ENCODE data around the gene PHF2.

Gene PHF2

DNA sequence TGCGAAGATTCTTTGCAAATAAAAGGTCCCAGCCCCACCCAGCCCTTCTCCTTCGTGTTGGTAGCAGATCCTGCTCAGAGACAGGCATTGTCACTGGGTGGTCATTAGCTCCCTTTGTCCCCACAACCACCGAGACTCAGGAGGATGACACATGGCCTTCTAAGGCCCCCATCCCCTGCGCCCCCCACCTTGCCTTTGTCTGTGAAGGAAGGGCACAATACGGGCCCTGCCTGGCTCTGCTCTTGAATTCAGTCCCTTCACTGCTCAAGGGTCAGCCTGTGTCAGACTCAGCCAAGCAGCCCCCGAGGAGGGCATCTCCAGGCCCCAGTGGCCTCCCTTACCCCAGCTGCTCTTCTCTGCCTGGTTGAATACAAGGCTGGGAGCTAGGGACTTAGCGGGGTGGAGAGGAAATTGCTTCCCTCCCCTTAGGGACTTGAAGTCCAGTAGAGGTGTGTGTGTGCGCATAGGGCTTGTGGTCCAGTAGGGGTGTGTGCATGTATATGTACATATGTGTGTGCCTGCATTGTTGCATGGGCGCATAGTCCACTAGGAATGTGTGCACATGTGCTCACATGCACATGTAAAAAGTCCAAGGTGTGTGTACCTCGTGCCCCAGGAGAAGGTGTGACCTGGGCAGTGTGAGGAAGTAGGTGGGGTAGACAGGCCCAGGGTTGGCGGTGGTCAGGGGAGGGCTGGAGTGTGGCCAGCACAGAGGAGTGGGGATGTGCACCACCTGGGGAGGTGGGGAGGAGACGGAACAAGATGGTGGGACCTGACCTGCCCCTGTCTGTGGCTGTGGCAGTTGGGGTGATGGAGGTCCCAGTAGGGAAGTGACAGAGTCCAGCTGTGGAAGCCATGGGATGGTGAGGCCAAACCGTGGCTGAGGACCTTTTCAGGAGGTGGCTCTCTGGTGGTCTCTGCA, 59.1 kb downstream of the PHF2 start:
- H3K4me3 Mint-ChIP-seq: no peak overlapping the region
- no peaks in the 10 kb centered on the region for H3K4me1 Mint-ChIP-seq (ENCODE audit: low read depth)
- no peaks in the 10 kb centered on the region for H3K27me3 Mint-ChIP-seq
- no peak overlapping the region for H3K27ac Mint-ChIP-seq
- peaks cover 32% of the 10 kb centered on the region for H3K36me3 Mint-ChIP-seq
- peaks cover 13% of the 10 kb centered on the region for H3K9me3 Mint-ChIP-seq (ENCODE audit: low read depth)

DNA sequence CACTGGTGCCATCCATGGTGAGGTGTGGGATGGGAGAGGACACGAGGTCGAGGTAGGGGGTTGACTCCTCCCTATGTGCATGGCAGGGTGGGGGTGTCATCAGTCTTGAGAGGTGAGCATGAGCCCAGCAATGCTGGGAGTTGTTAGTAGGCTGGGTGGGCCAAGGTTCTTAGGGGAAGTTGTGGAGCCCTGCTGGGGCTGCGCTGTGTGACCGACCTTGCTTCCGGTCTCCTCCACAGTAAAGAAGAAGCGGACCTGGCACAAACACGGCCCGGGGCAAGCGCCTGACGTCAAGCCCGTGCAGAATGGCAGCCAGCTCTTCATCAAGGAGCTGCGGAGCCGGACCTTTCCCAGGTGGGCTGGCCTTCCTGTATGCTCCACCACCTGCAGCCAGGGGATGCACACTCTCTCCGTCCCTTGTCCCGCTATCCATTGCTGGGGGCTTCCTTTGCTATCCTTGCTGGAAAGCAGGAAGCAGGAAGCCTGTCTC, 59.8 kb downstream of the PHF2 start:
- no peaks in the 10 kb centered on the region for H3K4me1 Mint-ChIP-seq (ENCODE audit: low read depth)
- peaks cover 13% of the 10 kb centered on the region for H3K9me3 Mint-ChIP-seq (ENCODE audit: low read depth)
- no peaks in the 10 kb centered on the region for H3K27me3 Mint-ChIP-seq
- H3K4me3 Mint-ChIP-seq: no peak overlapping the region
- peaks cover 32% of the 10 kb centered on the region for H3K36me3 Mint-ChIP-seq
- H3K27ac Mint-ChIP-seq: no peak overlapping the region

DNA sequence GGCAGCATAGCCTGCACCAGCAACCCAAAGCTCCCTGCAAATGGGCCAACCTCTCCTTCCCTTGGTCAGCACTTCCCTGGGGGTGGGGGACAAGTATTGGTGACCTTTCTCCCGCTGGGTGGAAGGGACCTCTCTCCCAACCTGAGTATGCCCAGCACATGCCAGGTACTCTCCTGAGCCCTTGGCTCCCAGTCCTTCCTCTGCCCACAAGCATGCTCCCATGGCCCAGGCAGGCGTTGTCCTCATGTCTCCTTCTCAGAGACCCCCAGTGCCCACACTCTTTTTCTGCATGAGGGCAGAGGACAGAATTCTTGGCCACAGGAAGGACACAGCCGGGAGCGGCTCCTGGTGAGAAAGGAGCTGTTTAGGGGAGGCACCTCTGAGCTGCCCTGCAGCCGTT, 60.3 kb downstream of the PHF2 start:
- Mint-ChIP-seq H3K9me3 (ENCODE audit: low read depth) (peaks cover 13% of the 10 kb centered on the region), H3K4me3 (no peak overlapping the region)

DNA sequence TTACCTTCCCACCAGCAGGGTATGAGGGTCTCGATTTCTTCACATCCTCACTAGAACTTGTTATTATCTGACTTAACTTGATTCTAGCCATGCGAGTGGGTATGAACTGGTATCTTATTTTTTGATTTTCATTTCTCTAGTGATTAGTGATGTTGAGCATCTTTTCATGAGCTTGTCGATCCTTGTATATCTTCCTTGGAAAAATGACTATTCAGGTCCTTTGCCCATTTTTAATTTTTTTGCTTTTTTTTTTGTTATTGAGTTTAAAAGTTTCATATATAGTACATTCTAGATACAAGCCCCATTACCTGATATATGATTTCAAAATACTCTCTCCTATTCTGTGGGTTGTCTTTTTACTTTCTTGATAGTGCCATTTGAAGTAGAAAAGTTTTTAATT, 61.5 kb downstream of the PHF2 start:
- Mint-ChIP-seq H3K4me3 (no peak overlapping the region), H3K27me3 (no peaks in the 10 kb centered on the region), H3K4me1 (ENCODE audit: low read depth) (no peaks in the 10 kb centered on the region), H3K36me3 (peaks cover 39% of the 10 kb centered on the region), H3K27ac (no peak overlapping the region), H3K9me3 (ENCODE audit: low read depth) (peaks cover 13% of the 10 kb centered on the region)

More for the DNA sequence above, 60.3 kb downstream of the PHF2 start:
- Mint-ChIP-seq H3K36me3 (peaks cover 33% of the 10 kb centered on the region), H3K4me1 (ENCODE audit: low read depth) (no peaks in the 10 kb centered on the region), H3K27ac (no peak overlapping the region), H3K27me3 (no peaks in the 10 kb centered on the region)

DNA sequence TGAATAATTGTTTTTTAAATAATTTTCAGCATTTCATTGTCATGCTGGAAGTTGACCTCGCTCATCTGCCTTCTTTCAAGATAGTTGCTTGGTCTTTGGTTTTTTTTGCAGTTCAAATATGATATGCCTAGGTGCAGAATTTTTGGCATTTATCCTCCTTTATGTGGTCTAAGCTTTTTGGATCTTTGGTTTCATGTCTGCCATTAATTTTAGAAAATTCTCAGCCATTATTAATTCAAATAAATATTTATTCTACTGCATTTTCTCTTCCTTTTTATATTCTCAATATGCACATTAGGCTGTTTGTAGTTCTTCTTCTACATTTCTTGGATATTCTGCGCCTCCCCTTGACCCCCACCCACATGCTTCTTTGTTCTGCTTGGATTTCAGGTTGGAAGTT, 63.6 kb downstream of the PHF2 start:
- Mint-ChIP-seq H3K27me3 (no peaks in the 10 kb centered on the region), H3K27ac (no peak overlapping the region), H3K9me3 (ENCODE audit: low read depth) (peaks cover 13% of the 10 kb centered on the region), H3K4me1 (ENCODE audit: low read depth) (no peaks in the 10 kb centered on the region), H3K36me3 (peaks cover 42% of the 10 kb centered on the region), H3K4me3 (no peak overlapping the region)

DNA sequence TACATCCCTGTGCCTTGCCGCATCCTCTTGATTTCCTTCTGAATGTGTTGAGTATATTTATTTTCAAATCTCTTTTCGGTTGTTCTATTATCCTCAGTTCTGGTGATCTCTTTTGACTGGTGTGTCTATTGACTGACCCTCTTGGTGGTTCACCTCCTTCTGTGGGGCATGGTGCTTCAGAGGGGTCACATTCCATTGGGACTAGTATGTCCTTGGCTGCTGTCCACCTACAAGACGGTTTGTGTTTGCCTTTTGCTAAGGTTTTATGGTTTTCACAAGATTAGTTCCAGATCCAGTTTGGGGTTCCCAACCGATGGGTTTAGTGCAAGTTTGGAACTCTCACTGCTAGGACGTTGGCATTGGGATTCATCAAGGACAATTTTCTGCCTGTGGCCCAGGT, 66.6 kb downstream of the PHF2 start:
- Mint-ChIP-seq H3K9me3 (ENCODE audit: low read depth) (peaks cover 5% of the 10 kb centered on the region), H3K27me3 (no peaks in the 10 kb centered on the region), H3K4me1 (ENCODE audit: low read depth) (no peaks in the 10 kb centered on the region), H3K36me3 (peaks cover 21% of the 10 kb centered on the region), H3K27ac (no peak overlapping the region), H3K4me3 (no peak overlapping the region)

DNA sequence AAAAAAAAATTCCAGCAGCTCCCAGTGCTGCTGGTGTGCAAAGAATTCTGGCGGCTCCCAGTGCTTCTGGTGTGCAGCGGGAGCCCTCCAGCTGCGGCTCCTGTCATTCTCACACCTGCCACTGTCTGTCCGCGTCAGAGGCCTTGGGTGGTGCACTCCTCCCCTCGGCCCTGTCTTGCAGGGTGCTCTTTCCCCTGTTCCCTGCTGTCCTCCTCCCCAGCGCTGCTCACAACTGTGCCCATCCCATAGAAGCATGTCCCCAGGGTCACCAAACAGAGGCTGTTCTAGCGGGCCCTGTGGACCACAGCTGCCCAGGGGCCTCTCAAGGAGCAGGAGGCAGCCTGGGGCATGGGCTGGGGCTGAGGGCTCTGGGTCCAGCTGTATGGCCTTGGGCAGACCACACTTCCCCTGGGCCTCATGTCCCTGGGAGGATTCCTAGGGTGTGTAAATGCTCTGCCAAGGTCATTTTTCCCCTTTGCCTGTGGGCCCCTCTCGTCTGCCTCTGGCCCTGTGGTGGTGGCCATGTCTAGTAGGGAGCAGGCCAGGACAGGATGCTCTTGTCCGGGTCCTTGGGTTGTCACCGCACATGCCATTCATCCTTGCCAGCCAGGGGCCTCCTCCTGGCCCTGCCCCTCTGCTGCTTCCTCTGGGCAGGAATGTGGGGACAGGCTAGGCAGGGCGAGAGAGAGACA, 68.2 kb downstream of the PHF2 start:
- Mint-ChIP-seq H3K27ac (no peak overlapping the region), H3K4me1 (ENCODE audit: low read depth) (no peaks in the 10 kb centered on the region), H3K4me3 (no peak overlapping the region), H3K36me3 (peaks cover 14% of the 10 kb centered on the region), H3K9me3 (ENCODE audit: low read depth) (no peaks in the 10 kb centered on the region), H3K27me3 (no peaks in the 10 kb centered on the region)

DNA sequence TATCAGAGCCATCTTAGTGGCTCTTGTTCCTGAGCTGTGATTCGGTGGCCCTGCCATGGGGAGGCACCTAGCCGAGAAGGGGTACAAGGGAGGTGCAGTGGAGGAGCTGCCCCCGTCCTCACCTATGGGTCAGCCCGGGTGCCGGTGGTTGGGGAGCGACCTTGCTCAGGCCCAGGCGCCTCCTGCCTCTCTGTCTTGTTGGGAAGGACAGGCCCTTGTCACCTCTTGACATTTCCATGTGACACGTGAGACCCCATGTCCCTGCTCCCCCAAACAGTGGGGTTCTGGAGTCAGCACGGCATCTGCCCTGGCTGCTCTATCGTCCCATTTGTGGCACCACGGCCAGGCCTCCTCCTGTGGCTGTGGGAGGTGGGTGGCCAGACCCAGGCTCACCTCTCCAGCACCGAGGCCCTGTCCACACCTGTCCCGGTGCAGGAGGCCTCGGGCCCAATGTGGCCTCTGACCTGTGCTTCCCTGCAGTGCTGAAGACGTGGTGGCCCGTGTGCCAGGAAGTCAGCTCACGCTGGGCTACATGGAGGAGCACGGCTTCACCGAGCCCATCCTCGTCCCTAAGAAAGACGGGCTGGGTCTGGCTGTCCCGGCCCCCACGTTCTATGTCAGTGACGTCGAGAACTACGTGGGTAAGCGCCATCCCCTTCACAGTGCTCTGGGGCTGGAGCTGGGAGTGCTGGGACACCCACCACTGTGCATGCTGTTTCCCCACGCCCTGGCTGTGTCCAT, 68.9 kb downstream of the PHF2 start:
- no peaks in the 10 kb centered on the region for H3K9me3 Mint-ChIP-seq (ENCODE audit: low read depth)

DNA sequence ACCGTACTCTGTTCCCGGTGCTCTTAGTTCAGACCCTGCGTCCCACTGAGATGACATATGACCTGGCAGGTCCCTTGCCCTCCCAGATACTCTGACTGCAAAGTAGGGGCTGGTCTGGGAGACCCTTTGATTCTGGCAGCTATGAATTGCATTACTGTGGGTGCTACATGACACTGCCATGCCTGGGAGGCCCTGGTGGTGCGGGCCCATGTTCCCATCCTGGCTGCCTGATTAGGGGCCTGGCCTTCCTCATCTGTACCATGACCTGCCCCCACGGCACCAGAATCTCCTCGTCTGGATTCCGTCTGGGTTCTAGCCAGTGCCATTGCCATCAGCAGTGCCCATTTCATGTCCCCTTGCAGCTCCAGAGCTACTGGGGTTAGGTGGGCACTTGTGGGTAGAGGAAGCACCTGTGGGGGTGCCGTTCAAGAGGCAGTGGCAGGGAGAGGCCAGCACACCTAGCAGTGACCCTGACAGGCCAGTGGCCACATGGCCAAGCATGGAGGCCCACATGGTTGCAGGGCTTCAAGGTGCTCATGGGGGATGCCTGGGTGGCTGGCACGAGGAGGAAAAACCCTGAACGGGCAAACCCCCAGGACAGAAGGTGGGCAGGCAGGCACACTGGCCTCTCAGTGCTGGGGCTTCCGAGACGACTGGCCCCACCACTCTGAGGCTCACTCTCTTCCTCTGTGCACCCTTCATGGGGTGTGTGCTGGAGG, 69.7 kb downstream of the PHF2 start:
- H3K36me3 Mint-ChIP-seq: peaks cover 10% of the 10 kb centered on the region
- no peaks in the 10 kb centered on the region for H3K9me3 Mint-ChIP-seq (ENCODE audit: low read depth)
- no peaks in the 10 kb centered on the region for H3K27me3 Mint-ChIP-seq
- no peaks in the 10 kb centered on the region for H3K4me1 Mint-ChIP-seq (ENCODE audit: low read depth)
- no peak overlapping the region for H3K27ac Mint-ChIP-seq
- H3K4me3 Mint-ChIP-seq: no peak overlapping the region

More for the DNA sequence above, 68.9 kb downstream of the PHF2 start:
- no peak overlapping the region for H3K27ac Mint-ChIP-seq
- H3K27me3 Mint-ChIP-seq: no peaks in the 10 kb centered on the region
- H3K36me3 Mint-ChIP-seq: peaks cover 10% of the 10 kb centered on the region
- H3K4me1 Mint-ChIP-seq (ENCODE audit: low read depth): no peaks in the 10 kb centered on the region
- H3K4me3 Mint-ChIP-seq: no peak overlapping the region

DNA sequence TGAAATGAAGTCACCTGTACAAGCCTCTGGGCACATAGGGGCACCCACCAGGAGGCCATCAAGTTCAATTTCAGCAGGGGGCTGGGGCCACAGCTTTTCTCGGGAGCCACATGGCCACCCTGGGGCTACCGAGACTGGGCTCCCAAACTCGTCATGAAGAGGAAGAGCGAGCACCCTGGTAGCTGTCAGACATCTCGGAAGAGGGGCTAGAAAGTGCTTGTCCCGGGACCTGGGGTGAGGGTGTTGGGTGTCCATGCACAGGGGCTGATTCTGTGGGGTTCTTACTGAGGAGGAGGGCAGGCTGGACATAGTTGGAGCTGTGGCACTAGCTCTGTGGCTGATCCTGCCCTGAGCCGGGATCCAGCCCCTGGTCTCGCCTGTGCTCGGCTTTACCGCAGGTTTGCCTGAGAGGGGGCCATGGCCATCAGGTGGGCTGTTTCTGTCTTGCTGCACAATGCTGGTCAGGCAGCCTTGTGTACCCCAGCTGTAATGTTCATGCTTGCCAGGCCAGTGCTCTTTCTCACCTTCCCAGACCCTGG, 70.3 kb downstream of the PHF2 start:
- Mint-ChIP-seq H3K4me3 (no peak overlapping the region), H3K4me1 (ENCODE audit: low read depth) (no peaks in the 10 kb centered on the region), H3K27me3 (no peaks in the 10 kb centered on the region), H3K36me3 (peaks cover 9% of the 10 kb centered on the region), H3K9me3 (ENCODE audit: low read depth) (no peaks in the 10 kb centered on the region), H3K27ac (no peak overlapping the region)

DNA sequence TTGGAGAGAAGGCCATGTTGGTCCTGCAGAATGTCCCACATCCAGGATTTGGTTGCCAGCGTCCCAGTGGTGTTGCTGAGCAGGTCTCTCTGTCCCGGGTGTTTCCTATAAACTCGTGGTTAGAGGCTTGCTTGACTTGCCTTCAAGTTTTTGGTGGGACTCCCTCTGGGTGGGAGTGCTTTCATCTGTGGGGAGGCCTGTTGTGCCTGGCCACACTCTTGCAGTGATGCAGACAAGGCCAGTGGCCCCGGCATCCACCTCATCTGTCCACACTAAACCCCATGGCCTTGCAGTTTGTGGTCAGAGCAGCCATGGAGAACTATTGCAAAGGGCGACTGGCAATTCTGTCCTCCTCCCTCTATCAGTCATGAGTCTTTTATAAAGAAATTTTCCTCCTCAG, 71.8 kb downstream of the PHF2 start:
- no peak overlapping the region for H3K4me3 Mint-ChIP-seq
- no peaks in the 10 kb centered on the region for H3K9me3 Mint-ChIP-seq (ENCODE audit: low read depth)
- H3K36me3 Mint-ChIP-seq: peaks cover 2% of the 10 kb centered on the region
- H3K27me3 Mint-ChIP-seq: no peaks in the 10 kb centered on the region
- H3K4me1 Mint-ChIP-seq (ENCODE audit: low read depth): no peaks in the 10 kb centered on the region
- no peak overlapping the region for H3K27ac Mint-ChIP-seq

DNA sequence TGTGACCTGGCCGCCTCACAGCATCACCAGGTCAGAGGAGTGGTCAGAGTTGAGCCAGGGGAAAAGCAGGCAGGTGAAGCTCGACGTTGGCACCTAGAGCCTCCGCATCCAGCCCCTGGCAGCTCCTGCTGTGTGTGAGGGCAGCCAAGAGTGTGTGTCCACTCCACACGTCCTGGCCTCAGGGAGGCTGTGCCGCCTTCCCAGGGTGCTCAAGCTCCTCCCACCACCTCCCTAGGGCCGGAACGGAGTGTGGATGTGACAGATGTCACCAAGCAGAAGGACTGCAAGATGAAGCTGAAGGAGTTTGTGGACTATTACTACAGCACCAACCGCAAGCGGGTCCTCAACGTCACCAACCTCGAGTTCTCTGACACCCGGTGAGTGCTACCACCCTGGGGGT, 72.5 kb downstream of the PHF2 start:
- H3K4me1 Mint-ChIP-seq (ENCODE audit: low read depth): no peaks in the 10 kb centered on the region
- no peak overlapping the region for H3K4me3 Mint-ChIP-seq
- no peaks in the 10 kb centered on the region for H3K9me3 Mint-ChIP-seq (ENCODE audit: low read depth)
- H3K27ac Mint-ChIP-seq: no peak overlapping the region
- H3K27me3 Mint-ChIP-seq: no peaks in the 10 kb centered on the region
- peaks cover 2% of the 10 kb centered on the region for H3K36me3 Mint-ChIP-seq

DNA sequence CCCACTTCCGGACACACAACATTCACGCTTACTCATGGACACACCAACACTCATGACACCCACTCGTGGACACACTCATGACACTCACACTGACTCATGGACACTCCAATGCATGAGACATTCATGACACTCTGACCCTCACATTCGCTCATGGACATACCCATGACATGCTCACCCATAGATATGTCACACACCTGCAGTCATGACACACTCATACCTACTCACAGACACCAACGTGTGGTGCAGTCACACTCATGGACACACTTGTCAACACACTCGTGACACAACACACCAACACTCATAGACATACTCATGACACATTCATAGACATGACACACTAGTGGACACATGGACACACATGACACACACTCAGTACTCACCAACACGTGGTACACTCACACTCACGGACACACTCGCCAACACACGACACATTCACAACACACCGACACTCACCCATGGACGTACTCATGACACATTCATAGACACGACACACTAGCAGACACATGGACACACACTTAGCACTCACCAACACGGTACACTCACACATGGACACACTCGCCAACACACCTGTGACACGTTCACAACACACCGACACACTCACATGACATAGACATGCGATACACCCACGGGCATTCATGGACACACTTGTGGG, 73.4 kb downstream of the PHF2 start:
- no peaks in the 10 kb centered on the region for H3K36me3 Mint-ChIP-seq
- no peaks in the 10 kb centered on the region for H3K4me1 Mint-ChIP-seq (ENCODE audit: low read depth)
- H3K27ac Mint-ChIP-seq: no peak overlapping the region
- no peaks in the 10 kb centered on the region for H3K9me3 Mint-ChIP-seq (ENCODE audit: low read depth)
- H3K4me3 Mint-ChIP-seq: no peak overlapping the region
- no peaks in the 10 kb centered on the region for H3K27me3 Mint-ChIP-seq

DNA sequence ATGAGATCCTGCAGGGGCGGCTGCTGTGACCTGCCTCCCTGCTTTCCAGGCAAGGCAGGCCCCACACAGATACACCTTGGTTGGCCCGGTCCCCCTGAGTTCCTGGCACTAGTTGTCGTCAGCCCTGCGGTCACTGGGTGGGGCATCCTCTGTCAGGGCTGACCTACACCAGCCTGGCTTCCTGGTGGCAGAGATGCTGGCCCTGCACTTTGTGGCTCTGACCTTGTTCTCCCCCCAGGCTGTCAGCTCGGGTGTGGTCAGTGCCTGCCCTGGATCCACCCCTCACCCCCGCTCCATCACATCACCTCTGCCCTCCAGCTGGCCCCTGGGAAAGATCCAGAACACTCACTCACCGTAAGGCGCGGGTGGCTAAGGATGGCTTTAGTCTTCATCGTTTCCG, 74.1 kb downstream of the PHF2 start:
- H3K27ac Mint-ChIP-seq: no peak overlapping the region
- no peaks in the 10 kb centered on the region for H3K36me3 Mint-ChIP-seq
- H3K4me1 Mint-ChIP-seq (ENCODE audit: low read depth): no peaks in the 10 kb centered on the region
- H3K4me3 Mint-ChIP-seq: no peak overlapping the region
- no peaks in the 10 kb centered on the region for H3K9me3 Mint-ChIP-seq (ENCODE audit: low read depth)
- H3K27me3 Mint-ChIP-seq: no peaks in the 10 kb centered on the region
